Esophagus squamous epithelium (tissue), 4 donors: ENCODE results near the gene DPH1.
A peak's percentile ranks its signal among the peaks of the same experiment; 100 is the strongest.

ENCODE experiments used
- CTCF ChIP-seq, 6 experiments: fragments of 450-650 bp in 4 of 6; fragments of 200-600 bp in 2 of 6; sonication (generic) in 2 of 6; IDR thresholded peaks; one replicate each; pipeline ENCODE4 v1.5.1; 2016 to 2019; ENCODE audit warnings: antibody characterized with exemption in 6 of 6, mild to moderate bottlenecking in 4 of 6, moderate library complexity in 4 of 6
- POLR2A ChIP-seq, 4 donors: fragments of 450-650 bp; IDR thresholded peaks; one replicate each; pipeline ENCODE4 v1.6.1; 2017; ENCODE audit warnings: antibody characterized with exemption in 4 of 4, mild to moderate bottlenecking in 4 of 4, moderate library complexity in 3 of 4

GRCh38 chr17:2056206-2057174 is 26.5 kb downstream of the DPH1 start:
- TF ChIP-seq CTCF (IDR thresholded peaks at IDR 0.05): peak in 2 of 6 experiments; percentile 29 to 38
- TF ChIP-seq POLR2A (IDR thresholded peaks at IDR 0.05): no peak
